ENCODE measurements around the gene MAPK4. TPM values are rescaled to one million over a fixed set of nuclear protein-coding genes. Genes with fewer than 3 reads are reported as not detected.

MAPK4 gene
- total and polyA plus RNA-seq, 7 donors = 0.60 to 16.1 (median 8.8) TPM; not detected in 1

DNA sequence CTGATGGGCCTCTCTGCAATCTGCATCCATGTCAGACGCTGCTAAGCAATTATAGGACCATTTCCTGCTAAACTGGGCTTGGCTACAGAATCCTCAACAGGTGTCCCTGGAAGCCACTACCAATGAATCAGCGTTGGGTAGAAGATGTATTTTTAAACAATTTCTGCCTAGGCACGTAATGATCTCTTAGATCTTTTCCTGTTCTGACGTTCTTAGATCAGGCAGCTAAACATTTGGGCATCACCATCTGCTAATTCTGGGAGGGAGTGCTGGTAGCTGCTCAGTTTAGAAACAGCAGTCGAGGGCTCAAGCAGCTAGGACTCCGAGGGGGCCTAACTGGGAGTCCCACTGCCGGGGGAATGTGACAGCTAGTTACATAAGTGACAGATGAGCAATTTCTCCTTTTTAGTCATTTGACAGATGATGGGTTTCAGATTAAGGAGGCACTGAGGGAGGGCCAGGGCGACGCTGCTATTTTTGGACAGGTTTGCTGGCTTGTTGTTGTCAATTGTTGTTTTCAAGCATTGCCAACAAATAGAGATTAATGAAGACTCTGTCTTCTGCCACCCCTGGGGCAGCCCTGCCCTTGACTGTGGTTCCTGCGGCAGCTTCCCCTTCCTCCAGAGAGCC lies 167.2 kb downstream of the MAPK4 start:
- intact Hi-C loops (cut with DNase I) = no loop called here
- no peak for TF ChIP-seq POLR2A (IDR thresholded peaks at IDR 0.05)
- no peak for TF ChIP-seq POLR2AphosphoS5 (IDR thresholded peaks at IDR 0.05)
- no peak for TF ChIP-seq EP300 (IDR thresholded peaks at IDR 0.05)
- TF ChIP-seq, protein P1, sequence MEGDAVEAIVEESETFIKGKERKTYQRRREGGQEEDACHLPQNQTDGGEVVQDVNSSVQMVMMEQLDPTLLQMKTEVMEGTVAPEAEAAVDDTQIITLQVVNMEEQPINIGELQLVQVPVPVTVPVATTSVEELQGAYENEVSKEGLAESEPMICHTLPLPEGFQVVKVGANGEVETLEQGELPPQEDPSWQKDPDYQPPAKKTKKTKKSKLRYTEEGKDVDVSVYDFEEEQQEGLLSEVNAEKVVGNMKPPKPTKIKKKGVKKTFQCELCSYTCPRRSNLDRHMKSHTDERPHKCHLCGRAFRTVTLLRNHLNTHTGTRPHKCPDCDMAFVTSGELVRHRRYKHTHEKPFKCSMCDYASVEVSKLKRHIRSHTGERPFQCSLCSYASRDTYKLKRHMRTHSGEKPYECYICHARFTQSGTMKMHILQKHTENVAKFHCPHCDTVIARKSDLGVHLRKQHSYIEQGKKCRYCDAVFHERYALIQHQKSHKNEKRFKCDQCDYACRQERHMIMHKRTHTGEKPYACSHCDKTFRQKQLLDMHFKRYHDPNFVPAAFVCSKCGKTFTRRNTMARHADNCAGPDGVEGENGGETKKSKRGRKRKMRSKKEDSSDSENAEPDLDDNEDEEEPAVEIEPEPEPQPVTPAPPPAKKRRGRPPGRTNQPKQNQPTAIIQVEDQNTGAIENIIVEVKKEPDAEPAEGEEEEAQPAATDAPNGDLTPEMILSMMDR (IDR thresholded peaks at IDR 0.05) = no peak
- no peak overlapping the region for H3K27ac ChIP-seq
- H3K9me3 ChIP-seq = no peaks in the 10 kb centered on the region
- no peaks in the 10 kb centered on the region for H3K27me3 ChIP-seq
- peaks cover 0 to 13% (median 0%) of the 10 kb centered on the region in 4 donors for H3K36me3 ChIP-seq
- no peak for DNase-seq
- no peaks in the 10 kb centered on the region for H3K4me1 ChIP-seq
- WGBS, 2 donors = 37 to 60% methylated on average over 10 of the region's 10 CpGs
- H3K4me3 ChIP-seq = no peak overlapping the region

DNA sequence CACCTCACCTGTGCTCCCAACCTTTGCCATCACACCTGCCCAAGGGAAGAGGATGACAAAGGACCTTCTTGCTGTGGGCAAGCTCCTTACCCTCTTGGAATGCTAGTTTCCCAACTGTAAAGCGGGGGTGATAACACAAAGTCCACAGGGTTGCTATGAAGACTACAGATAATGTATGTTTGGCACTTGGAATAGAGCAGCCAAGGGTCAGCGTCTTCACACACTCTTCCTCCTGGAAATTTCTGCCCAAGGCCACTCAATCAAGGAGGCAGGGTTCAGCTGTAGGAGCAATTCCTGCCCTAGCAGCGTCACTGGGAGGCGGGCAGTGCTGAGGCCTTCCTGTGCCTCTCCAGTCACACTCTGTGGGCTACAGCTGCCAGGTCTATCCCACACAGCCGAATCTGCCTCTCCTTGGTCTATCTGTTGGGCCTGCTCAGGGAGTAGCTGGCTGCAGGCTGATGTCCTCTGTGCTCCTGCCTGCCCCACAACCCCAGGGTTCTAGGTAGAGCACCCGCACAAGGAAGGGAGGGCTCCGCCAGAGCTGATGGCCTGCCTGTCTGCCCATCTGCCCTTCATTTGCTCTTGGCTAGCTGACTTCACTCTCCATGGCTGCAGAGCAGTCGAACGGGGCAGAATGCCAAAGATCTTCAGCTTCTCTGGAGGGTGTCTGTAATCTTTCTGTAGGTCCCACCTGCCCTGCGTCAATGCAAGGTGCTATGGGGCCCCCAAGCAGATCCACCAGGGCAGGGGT lies 168.0 kb downstream of the MAPK4 start:
- TF ChIP-seq POLR2A (IDR thresholded peaks at IDR 0.05) (no peak), POLR2AphosphoS5 (IDR thresholded peaks at IDR 0.05) (no peak), EP300 (IDR thresholded peaks at IDR 0.05) (no peak)
- TF ChIP-seq, protein P1 (IDR thresholded peaks at IDR 0.05) = no peak
- 91% methylated on average over 10 of the region's 10 CpGs for WGBS, 2 donors
- no peaks in the 10 kb centered on the region for H3K9me3 ChIP-seq
- intact Hi-C loops (cut with DNase I) = no loop called here
- no peak overlapping the region for H3K4me3 ChIP-seq
- no peaks in the 10 kb centered on the region for H3K27me3 ChIP-seq
- H3K36me3 ChIP-seq = peaks cover 0 to 13% (median 0%) of the 10 kb centered on the region in 4 donors
- no peaks in the 10 kb centered on the region for H3K4me1 ChIP-seq
- H3K27ac ChIP-seq = no peak overlapping the region
- no peak for DNase-seq

DNA sequence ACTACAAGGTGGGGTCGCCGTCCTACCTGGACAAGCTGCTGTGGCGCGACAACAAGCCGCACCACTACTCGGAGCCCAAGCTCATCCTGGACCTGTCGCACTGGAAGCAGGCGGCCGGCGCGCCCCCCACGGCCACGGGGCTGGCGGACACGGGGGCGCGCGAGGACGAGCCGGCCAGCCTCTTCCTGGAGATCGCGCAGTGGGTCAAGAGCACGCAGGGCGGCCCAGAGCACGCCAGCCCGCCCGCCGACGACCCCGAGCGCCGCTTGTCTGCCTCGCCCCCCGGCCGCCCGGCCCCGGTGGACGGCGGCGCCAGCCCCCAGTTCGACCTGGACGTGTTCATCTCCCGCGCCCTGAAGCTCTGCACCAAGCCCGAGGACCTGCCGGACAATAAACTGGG lies 169.5 kb downstream of the MAPK4 start:
- intact Hi-C loops (cut with DNase I) = no loop called here
- TF ChIP-seq POLR2A (IDR thresholded peaks at IDR 0.05) = no peak

DNA sequence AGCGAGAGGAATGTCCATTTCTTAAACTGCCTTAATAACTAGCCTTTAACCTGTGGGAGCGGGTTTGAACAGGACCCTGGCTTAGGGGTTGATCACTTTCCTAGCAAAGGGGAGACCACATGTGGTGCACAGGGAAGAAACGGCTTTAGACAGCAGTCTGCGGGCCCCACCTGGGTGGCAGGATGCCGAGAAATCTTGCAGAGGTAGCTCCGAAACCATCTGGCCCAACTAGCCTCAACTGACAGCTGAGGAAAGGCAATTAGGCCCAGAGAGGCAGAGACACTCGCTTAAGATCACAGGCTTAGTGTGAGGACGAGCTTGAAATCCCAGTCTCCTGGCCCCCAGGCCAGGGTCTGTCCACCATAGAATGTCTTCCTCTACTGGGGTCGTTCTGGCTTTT lies 170.1 kb downstream of the MAPK4 start:
- Histone ChIP-seq H3K27me3 (no peaks in the 10 kb centered on the region), H3K4me3 (no peak overlapping the region), H3K9me3 (no peaks in the 10 kb centered on the region), H3K36me3 (peaks cover 0 to 13% (median 0%) of the 10 kb centered on the region in 4 donors), H3K4me1 (no peaks in the 10 kb centered on the region), H3K27ac (no peak overlapping the region)
- WGBS, 2 donors = 87 to 92% methylated on average over 9 of the region's 9 CpGs
- no peak for DNase-seq
- TF ChIP-seq POLR2A (IDR thresholded peaks at IDR 0.05) (no peak), EP300 (IDR thresholded peaks at IDR 0.05) (no peak), POLR2AphosphoS5 (IDR thresholded peaks at IDR 0.05) (no peak)
- TF ChIP-seq, protein P1 (IDR thresholded peaks at IDR 0.05) = no peak
- intact Hi-C loops (cut with DNase I) = no loop called here

More for the DNA sequence above, 169.5 kb downstream of the MAPK4 start:
- DNase-seq = no peak
- H3K4me3 ChIP-seq = no peak overlapping the region
- H3K36me3 ChIP-seq = peaks cover 0 to 13% (median 0%) of the 10 kb centered on the region in 4 donors
- H3K27ac ChIP-seq = no peak overlapping the region
- 89 to 91% methylated on average over 46 of the region's 46 CpGs for WGBS, 2 donors
- no peaks in the 10 kb centered on the region for H3K9me3 ChIP-seq
- H3K27me3 ChIP-seq = no peaks in the 10 kb centered on the region
- H3K4me1 ChIP-seq = no peaks in the 10 kb centered on the region

DNA sequence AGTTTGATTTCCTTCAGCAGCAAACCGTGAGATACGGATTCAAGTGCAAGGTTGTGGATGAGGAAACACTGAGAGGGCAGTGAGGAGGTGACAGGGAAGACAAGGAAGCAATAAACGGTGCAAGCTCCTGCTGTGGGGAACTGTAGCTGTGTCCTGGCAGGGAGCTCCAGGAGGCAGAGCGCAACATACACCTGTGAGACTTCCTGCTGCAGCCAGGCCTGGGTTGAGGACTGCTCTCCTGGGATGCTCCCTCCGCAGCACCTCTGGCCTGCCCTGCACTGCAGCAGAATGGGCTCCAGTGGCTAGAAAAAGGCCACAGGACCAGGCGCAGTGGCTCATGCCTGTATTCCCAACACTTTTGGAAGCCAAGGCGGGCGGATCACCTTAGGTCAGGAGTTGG lies 174.5 kb downstream of the MAPK4 start:
- Histone ChIP-seq H3K4me1 (no peaks in the 10 kb centered on the region), H3K27me3 (no peaks in the 10 kb centered on the region), H3K4me3 (no peak overlapping the region), H3K27ac (no peak overlapping the region), H3K9me3 (no peaks in the 10 kb centered on the region), H3K36me3 (peaks cover 0 to 7% (median 0%) of the 10 kb centered on the region in 4 donors)
- no peak for DNase-seq
- TF ChIP-seq POLR2AphosphoS5 (IDR thresholded peaks at IDR 0.05) (no peak), EP300 (IDR thresholded peaks at IDR 0.05) (no peak), POLR2A (IDR thresholded peaks at IDR 0.05) (no peak)
- TF ChIP-seq, protein P1 (IDR thresholded peaks at IDR 0.05) = no peak
- 58 to 66% methylated on average over 8 of the region's 8 CpGs for WGBS, 2 donors
- intact Hi-C loops (cut with DNase I) = no loop called here

Data from sigmoid colon (tissue), 7 donors.